ENCODE results near the gene EHBP1.
A peak's percentile ranks its signal among the peaks of the same experiment; 100 is the strongest.
"Not testable (repeated sequence)": the region's sequence is repeated elsewhere in the genome, so short reads cannot be mapped to it uniquely, and the experiment has no call there.

EHBP1 gene

GRCh38 chr2:62692225-62692624, 13.3 kb upstream of the EHBP1 start:
- no peaks in the 10 kb centered on the region for H4K20me1 ChIP-seq

GRCh38 chr2:62698653-62699052, 6.9 kb upstream of the EHBP1 start:
- Histone ChIP-seq H3K4me1 (no peaks in the 10 kb centered on the region), H3K4me2 (no peak overlapping the region), H3K27ac (no peak overlapping the region), H3K9me3 (no peaks in the 10 kb centered on the region), H3K36me3 (no peaks in the 10 kb centered on the region), H3K4me3 (no peak overlapping the region), H3K9ac (no peak overlapping the region), H3K27me3 (no peaks in the 10 kb centered on the region), H4K20me1 (no peaks in the 10 kb centered on the region)
- TF ChIP-seq Cebpa-rat (IDR thresholded peaks at IDR 0.05), result no peak

More at GRCh38 chr2:62692225-62692624, 13.3 kb upstream of the EHBP1 start:
- no peak for TF ChIP-seq Cebpa-rat (IDR thresholded peaks at IDR 0.05)
- Histone ChIP-seq H3K4me1 (no peaks in the 10 kb centered on the region), H3K9ac (no peak overlapping the region), H3K4me2 (no peak overlapping the region), H3K9me3 (no peaks in the 10 kb centered on the region), H3K36me3 (no peaks in the 10 kb centered on the region), H3K27ac (no peak overlapping the region), H3K4me3 (no peak overlapping the region), H3K27me3 (no peaks in the 10 kb centered on the region)

- no peaks in the 10 kb centered on the region for H4K20me1 ChIP-seq
- H3K4me3 ChIP-seq, result peak overlapping the region; percentile 84
- H3K36me3 ChIP-seq, result peaks cover 13% of the 10 kb centered on the region
- no peak for TF ChIP-seq Cebpa-rat (IDR thresholded peaks at IDR 0.05)
- H3K4me2 ChIP-seq, result peak overlapping the region; percentile 69
- peaks cover 8% of the 10 kb centered on the region for H3K9me3 ChIP-seq
- peak overlapping the region; percentile 59 for H3K27ac ChIP-seq
- peak overlapping the region; percentile 72 for H3K9ac ChIP-seq
- H3K4me1 ChIP-seq, result peaks cover 32% of the 10 kb centered on the region
- H3K27me3 ChIP-seq, result no peaks in the 10 kb centered on the region
These were observed 883 bp upstream of the EHBP1 start for GRCh38 chr2:62704654-62705006.

GRCh38 chr2:62705859-62706720, 577 bp downstream of the EHBP1 start:
- Histone ChIP-seq H3K9ac (peak overlapping the region; percentile 82), H3K4me3 (peak overlapping the region; percentile 84), H3K4me1 (peaks cover 32% of the 10 kb centered on the region), H3K9me3 (peaks cover 19% of the 10 kb centered on the region), H3K27me3 (no peaks in the 10 kb centered on the region), H3K27ac (peak overlapping the region; percentile 66), H4K20me1 (no peaks in the 10 kb centered on the region), H3K36me3 (peaks cover 25% of the 10 kb centered on the region), H3K4me2 (peak overlapping the region; percentile 90)
- TF ChIP-seq Cebpa-rat (IDR thresholded peaks at IDR 0.05), result no peak

GRCh38 chr2:62706721-62707521, 1.4 kb downstream of the EHBP1 start:
- peak overlapping the region; percentile 84 for H3K4me3 ChIP-seq
- peaks cover 32% of the 10 kb centered on the region for H3K4me1 ChIP-seq
- TF ChIP-seq Cebpa-rat (IDR thresholded peaks at IDR 0.05), result no peak

GRCh38 chr2:62708751-62709150, 3.2 kb downstream of the EHBP1 start:
- 0 out of 2 replicates have a peak overlapping the region, but pooled peaks have one; percentile 5 for H3K4me2 ChIP-seq
- H3K9ac ChIP-seq, result no peak overlapping the region
- H3K36me3 ChIP-seq, result peaks cover 40% of the 10 kb centered on the region
- TF ChIP-seq Cebpa-rat (IDR thresholded peaks at IDR 0.05), result no peak
- H3K27ac ChIP-seq, result no peak overlapping the region
- H4K20me1 ChIP-seq, result no peaks in the 10 kb centered on the region
- no peak overlapping the region for H3K4me3 ChIP-seq
- no peaks in the 10 kb centered on the region for H3K27me3 ChIP-seq
- peaks cover 19% of the 10 kb centered on the region for H3K9me3 ChIP-seq
- peaks cover 32% of the 10 kb centered on the region for H3K4me1 ChIP-seq

More at GRCh38 chr2:62706721-62707521, 1.4 kb downstream of the EHBP1 start:
- peak overlapping the region; percentile 82 for H3K9ac ChIP-seq
- H3K4me2 ChIP-seq, result peak overlapping the region; percentile 90
- H3K27ac ChIP-seq, result no peak overlapping the region; the same call in 1 of the 2 replicates
- H4K20me1 ChIP-seq, result no peaks in the 10 kb centered on the region
- peaks cover 32% of the 10 kb centered on the region for H3K36me3 ChIP-seq
- H3K27me3 ChIP-seq, result no peaks in the 10 kb centered on the region
- peaks cover 19% of the 10 kb centered on the region for H3K9me3 ChIP-seq

GRCh38 chr2:62711832-62712494, 6.5 kb downstream of the EHBP1 start:
- Histone ChIP-seq H3K36me3 (peaks cover 63% of the 10 kb centered on the region), H3K27me3 (no peaks in the 10 kb centered on the region), H3K4me2 (no peak overlapping the region), H3K9ac (no peak overlapping the region), H3K9me3 (peaks cover 19% of the 10 kb centered on the region), H3K4me3 (no peak overlapping the region), H3K4me1 (peaks cover 17% of the 10 kb centered on the region), H3K27ac (no peak overlapping the region), H4K20me1 (no peaks in the 10 kb centered on the region)
- no peak for TF ChIP-seq Cebpa-rat (IDR thresholded peaks at IDR 0.05)

GRCh38 chr2:62713196-62713595, 7.7 kb downstream of the EHBP1 start:
- H4K20me1 ChIP-seq, H3K4me2 ChIP-seq, H3K4me3 ChIP-seq, H3K4me1 ChIP-seq, H3K9ac ChIP-seq, H3K27me3 ChIP-seq, H3K27ac ChIP-seq: not testable (repeated sequence)
- Histone ChIP-seq H3K9me3 (peaks cover 19% of the 10 kb centered on the region), H3K36me3 (peaks cover 63% of the 10 kb centered on the region)

GRCh38 chr2:62713837-62714236, 8.3 kb downstream of the EHBP1 start:
- Histone ChIP-seq H3K9ac (no peak overlapping the region), H3K4me1 (no peaks in the 10 kb centered on the region), H4K20me1 (no peaks in the 10 kb centered on the region), H3K36me3 (peaks cover 60% of the 10 kb centered on the region), H3K27ac (no peak overlapping the region), H3K9me3 (peaks cover 19% of the 10 kb centered on the region), H3K4me3 (no peak overlapping the region), H3K4me2 (no peak overlapping the region), H3K27me3 (no peaks in the 10 kb centered on the region)
- TF ChIP-seq Cebpa-rat (IDR thresholded peaks at IDR 0.05), result no peak
